ENCODE data around the gene CHADL.
"Not testable (repeated sequence)": the region's sequence is repeated elsewhere in the genome, so short reads cannot be mapped to it uniquely, and the experiment has no call there.

Gene CHADL

DNA sequence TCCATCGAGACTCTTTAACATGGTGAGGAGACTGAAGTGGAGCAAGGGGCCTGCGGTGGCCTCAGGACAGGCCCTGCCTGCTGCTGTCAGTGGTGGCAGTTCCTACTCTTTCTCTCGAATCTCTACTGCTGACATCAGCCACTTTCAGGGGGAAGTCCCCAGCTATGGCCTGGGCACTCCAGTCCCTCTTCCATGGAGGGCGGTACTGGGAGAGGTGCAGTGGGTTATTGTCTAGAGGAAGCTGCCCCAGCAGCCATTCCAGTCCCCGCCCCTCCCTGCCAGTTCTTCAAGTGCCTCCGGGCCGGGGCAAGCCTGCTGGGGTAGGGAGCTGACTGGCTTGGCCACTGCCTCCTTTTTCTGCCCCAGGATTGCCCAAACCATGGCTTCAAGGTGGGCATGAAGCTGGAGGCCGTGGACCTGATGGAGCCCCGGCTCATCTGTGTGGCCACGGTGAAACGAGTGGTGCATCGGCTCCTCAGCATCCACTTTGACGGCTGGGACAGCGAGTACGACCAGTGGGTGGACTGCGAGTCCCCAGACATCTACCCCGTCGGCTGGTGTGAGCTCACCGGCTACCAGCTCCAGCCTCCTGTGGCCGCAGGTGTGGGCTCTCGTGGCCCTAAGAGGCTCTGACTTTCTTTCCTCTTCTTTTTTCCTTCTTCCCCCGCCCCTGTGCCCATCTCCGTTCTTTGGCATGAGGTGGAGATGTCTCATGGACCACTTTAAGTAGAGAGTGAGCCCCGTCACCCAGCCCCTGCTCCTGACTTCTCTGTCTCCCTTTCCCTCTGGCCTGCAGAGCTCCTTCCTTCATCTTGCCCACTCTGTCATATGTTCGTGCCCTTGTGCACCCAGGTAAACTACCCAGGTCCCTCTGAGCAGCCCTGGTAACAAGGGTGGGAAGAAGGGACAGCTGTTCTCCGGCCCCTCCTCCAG, 13.7 kb downstream of the CHADL start:
- DNase-seq = no peak

DNA sequence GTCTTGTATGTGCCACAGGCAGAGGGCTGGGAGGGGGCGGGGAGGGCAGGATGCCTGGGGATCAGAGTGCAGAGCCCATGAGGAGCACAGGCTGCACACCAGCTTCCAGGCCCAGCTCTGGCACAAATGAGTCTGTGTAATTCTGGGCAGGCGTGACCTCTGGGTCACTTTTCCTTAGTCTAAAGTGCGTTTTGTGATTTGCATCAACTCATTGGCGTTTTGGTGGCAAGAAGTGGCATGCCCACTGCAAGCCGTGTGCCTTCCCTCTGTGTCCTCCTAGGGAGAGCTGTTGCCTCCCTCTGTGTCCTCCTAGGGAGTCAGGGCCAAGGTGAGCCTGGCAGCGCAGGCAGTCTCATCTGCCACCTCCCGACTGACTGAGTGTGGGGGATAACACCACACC, 17.2 kb downstream of the CHADL start:
- DNase-seq = no peak

DNA sequence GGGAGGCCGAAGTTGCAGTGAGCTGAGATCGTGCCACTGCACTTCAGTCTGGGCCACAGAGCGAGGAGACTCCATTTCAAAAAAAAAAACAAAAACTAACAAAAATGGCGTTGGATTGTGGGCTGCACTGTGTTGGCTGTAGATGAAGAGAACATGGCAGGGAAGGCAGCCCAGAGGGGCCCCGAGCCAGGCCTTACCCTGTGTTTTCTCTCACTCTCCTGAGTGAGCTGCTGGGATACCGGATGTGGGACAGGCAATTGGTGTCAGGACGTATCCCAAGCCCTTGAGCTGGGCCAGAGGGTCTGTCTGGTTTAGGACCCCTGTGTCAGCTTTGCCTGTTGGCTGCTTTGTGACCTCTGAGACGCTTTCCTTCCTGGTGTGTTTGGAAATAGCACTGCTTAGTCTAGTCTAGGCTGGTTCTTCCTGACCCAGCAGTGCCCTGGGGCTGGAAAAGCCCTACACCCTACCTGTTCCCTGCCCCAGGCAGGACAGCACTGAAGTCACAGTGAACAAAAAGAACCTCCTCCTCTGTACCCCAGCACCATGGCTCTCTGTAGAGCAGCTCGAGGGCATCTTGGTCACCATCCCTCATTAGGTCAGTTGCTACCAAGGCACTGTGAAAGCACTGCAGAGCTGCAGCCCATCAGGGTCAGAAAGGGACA, 17.8 kb downstream of the CHADL start:
- no peak for DNase-seq

DNA sequence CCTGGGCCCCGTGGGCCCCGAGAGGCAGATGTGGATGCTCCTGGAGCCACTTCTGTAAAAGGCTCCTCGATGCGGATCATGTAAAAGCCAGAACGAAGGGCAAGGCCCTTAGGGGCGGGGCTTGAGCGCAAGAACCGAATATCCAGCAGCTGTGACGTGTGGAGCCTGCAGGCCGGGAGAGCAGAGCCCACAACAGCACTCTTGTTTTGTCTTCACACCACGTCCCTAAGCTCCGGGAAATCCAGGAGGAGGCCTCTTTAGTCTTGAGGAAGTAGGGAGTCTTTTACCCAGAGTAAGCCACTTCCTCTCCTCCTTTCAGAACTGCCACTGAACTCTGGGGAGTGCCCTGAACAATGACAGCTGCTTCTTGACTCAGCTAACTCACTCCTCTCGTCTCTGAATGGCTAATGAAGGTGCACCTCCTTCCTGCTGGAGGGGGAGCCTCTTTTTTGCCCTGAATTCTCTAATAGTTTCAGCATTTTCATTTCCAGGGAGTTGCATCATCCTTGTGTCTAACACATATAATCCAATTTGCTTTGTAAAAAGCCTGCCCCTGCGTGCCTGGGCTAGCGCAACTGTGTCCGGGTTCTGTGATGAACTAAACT, 23.1 kb downstream of the CHADL start:
- DNase-seq = peak; percentile 41

DNA sequence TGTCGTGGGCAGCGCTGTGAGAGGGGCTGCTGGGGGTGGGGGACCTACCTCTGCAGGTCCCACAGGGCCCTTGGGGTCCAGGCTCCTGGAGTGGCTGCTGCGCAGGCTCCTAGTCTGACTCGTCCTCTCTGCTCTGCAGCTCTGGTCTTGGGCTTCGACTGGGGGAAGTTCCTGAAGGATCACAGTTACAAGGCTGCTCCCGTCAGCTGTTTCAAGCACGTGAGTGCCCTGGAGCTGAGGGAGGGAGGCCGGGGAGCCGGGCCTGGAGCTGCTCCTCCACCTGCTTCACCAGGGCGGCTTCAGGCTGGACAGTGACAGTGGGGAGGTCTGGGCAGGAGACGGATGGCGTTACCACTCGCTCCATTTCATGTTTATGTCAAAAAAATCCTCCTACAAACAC, 23.7 kb downstream of the CHADL start:
- DNase-seq = no peak

DNA sequence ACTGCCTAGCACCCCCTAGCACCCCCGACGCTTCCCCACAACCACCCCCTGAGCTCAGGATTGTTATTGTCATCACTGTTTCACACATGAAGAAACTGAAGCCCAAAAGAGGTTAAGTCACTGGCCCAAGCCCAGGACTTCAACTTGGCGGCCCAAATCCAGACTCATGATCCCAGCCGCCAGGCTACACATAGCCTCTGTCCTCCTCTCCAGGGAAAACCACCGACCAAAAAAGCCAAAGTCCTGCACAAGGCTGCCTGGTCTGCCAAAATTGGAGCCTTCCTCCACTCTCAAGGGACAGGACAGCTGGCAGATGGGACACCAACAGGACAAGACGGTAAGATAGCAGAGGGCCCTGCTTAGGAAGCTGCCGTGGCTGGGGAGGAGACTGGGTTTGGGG, 24.8 kb downstream of the CHADL start:
- DNase-seq = no peak

DNA sequence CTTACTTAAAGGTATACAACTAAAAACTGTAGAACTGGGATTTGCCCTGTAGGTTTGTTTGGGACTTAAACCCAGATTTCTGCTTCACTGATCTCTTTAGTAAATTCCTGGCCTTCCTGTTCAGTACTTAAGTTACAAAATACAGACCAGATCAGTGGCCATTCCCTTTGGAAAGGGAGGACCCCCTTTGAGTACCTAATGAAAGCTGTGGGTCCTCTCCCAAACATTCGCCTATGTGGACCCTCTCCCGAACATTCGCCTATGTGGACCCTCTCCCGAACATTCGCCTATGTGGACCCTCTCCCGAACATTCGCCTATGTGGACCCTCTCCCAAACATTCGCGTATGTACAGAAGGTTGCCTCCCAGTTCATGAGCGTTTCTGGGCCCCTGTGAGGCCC, 25.3 kb downstream of the CHADL start:
- no peak for DNase-seq

DNA sequence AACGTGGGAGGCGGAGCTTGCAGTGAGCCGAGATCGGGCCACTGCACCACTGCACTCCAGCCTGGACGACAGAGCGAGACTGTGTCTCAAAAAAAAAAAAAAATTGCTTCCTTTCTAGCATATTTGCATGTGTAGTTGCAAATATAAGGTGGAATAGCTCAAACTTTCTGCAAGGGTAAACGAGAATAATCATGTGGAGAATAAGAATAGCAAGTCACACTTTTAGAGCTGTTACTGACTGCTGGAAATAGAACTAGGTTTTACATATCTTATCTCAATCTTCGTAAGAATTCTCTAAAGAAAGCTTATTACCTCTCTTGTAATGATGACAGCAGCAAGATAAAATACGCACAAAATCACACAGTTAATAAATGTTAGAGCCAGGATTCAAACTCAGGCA, 34.0 kb downstream of the CHADL start:
- DNase-seq = no peak

DNA sequence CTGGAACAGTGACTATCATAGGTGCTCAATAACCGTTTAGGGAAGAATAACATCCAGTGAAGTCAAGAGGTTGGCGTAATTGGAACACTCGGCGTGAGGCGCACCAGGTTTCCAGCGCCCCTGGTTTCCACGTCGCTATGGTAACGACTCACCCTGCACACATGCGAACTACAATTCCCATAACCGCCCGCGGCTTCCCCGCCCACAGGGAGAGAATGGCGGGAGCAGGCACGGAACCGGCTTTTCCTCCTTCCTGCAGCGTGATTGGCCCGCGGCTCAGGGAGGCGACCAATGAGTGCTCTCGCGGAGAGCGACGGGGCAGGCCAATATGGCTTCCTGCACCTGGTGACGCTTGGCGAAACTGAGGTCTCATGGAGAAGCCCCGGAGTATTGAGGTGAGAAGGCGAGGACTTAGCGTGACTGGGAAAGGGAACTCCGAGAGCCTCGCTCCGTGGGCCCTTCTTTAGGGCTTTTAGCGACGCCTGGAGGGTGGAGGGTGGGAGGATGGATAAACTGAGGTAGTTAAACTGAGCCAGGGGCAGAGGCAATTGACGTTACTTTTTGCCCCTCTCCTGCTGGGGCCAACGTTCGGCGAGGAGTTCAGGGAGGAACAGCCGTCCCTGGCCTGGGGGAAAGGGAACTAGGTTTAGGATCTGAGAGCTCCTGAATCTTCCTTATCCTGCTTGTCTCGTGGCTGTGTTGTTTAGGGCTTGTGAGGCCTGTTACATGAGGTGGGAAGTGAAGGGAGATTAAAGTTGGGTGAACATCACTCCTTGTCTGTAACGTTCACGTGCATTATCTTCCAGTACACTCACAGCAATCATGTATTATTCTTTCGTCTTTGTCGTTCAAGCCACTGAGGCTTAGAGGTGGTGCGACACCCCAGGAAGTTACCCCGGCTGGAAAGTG, 35.5 kb downstream of the CHADL start, which contains the start of gene L3MBTL2:
Gene L3MBTL2, plus strand, starts transcription at position 321 of the 909 bp plus-strand sequence. Its CDS starts 51 bp downstream, at position 372.
- peak; percentile 99 for DNase-seq

DNA sequence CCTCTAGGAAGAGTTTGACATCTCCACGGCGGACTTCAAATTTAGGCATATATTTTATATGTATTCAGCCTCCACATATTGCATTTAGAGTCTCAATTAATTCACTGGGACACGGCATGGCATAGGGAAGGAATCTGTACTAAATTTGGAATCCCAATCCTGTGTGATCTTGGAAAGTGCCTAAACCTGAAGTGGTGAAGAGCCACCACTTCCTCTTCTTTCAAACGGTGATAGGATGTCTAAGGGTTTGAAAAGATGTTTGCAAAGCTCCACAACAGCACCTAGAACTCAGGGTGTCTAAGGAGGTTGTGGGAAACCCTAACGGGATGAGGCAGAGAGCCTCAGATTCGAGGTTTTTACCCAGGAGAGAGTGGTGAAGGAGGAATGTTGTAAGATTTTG, 36.7 kb downstream of the CHADL start:
- no peak for DNase-seq

DNA sequence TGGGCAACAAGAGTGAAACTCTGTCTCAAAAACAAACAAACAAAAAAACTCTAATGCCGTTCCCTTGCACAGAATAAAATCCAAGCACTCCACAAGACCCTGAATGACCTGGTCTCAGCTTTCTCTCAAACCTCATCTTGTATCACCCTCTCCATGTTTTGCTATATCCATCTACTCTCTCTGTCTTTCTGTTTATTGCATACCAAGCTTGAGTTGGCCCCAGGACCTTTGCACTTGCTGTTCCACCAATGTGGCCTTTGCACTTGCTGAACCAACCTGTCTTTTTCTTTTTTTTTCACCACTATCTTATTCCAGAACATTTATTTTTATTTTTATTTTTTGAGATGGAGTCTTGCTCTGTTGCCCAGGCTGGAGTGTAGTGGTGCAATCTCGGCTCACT, 37.6 kb downstream of the CHADL start:
- DNase-seq = no peak

DNA sequence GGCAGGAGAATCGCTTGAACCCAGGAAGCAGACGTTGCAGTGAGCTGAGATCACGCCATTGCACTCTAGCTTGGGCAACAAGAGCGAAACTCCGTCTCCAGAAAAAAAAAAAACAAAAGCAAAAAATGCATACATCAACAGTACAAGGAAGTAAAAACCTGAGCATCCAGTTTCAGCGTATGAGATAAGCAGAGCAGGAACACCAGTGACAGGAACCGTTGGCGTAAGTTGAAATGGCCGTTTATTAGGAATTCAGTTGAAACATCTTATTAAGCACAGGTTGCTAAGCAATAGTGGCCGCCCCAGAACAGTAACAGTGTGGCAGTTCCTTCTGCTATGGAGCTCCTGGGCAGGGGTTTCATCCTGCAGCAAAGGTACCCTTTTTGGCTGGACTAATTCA, 39.6 kb downstream of the CHADL start:
- no peak for DNase-seq

DNA sequence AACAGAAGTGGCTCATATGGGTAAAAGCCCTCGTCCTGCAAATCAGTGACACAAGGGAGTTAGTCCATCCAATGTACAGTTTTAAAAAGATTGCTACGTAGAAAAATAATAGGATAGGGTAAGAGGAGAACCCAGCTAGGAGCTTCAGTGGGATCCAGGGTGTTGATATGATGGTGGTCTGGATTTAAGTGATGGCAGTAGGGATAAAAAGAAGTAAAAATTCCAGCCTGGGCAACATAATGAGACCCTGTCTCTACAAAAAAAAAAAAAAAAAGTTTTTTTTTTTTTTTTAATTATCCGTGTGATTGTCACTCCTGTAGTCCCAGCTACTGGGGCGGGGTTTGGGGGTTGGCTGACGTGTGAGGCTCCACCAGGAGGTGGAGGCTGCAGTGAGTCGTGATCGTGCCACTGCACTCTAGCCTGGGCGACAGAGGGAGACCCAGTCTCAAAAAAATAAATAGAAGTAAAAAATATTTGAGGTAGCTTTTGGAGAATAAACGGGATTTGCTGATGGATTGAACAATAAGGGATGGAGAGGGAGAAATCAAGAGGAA, 42.6 kb downstream of the CHADL start:
- DNase-seq = peak; percentile 48

DNA sequence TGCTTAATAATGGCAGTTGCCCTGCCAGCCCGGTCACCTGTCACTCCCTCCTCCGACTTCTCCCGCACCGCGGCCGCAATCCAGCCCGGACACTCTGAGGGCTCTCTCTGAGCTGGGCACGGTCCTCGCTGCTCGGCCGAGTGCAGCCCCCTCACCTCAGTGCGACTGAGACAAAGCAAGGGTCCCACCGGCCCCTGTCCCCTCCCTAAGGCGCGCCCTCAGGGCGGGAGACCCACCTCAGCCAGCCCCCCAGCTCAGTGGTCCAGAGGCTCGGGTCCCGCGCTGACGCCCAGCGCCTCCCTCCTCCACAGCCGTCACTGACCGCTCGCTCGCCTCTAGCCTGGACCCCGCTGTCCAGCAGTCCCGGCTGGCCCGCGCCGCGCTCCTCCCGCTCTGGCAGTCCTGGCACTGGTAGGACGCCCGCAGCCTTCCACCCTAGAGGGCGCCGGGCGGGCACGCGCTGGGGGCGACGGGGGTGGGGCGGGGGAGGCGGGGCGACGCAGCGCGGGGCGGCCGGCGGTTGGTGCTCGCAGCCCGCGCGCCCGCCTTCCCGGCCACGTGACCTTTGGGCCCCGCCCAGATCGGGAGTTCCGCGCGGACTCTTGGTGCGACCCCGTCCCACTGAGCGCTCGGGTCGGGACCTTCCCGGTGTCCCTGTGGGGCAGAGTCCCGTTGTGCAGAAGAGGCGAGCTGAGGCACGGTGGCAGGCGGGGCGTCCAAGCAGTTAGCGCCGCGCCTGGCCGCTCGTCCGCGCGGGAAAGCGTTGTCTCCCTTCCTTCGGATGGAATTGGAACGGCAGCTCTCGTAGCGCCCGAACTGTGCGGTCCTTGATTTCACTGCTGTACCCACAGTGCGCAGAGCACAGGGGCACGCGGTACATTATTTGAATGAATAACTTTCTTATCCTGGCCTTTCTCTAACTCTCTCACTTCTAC, 43.4 kb downstream of the CHADL start:
- DNase-seq = peak; percentile 82

DNA sequence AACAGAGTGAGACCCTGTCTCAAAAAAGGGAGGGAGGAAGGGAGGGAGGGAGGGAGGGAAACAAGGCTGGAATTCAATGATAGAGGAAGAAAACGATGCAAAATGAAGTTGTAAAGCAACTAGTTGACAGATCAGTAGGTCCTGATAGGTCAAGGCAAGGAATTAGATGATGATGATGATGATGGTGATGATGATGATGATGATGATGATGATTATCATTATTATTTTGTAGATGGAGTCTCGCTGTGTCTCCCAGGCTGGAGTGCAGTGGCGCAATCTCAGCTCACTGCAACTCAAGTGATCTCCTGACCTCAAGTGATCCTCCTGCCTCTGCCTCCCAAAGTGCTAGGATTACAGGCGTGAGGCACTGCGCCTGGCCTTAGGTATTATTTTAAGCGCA, 46.9 kb downstream of the CHADL start:
- no peak for DNase-seq

DNA sequence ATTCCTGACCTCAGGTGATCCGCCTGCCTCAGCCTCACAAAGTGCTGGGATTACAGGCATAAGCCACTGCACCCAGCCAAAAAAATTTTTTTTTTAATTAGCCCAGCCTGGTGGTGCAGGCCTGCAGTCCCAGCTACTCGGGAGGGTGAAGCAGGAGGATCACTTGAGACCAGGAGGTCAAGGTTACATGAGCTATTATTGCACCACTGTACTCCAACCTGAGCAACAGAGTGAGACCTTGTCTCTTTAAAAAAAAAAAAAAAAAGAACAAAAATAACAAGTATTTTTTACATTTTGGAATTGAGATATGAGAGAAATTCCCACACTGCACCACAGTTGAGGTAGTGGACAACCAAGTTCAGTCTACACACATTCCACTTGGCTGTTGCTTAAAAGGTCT, 49.3 kb downstream of the CHADL start:
- DNase-seq = no peak

DNA sequence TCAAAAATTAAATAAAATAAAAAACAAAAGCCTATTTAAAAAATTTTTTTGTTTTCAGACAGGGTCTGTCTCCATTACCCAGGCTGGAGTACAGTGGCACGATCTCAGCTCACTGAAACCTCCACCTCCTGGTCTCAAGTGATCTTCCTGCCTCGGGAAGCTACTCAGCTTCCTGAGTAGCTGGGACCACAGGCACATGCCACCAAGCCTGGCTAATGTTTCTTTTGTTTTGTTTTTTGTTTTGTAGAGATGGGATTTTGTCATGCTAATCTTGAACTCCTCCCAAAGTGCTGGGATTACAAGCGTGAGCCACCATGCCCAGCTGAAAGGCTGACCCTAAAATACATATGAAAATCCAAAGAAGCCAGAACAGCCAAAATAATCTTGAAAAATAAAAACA, 56.1 kb downstream of the CHADL start:
- no peak for DNase-seq

DNA sequence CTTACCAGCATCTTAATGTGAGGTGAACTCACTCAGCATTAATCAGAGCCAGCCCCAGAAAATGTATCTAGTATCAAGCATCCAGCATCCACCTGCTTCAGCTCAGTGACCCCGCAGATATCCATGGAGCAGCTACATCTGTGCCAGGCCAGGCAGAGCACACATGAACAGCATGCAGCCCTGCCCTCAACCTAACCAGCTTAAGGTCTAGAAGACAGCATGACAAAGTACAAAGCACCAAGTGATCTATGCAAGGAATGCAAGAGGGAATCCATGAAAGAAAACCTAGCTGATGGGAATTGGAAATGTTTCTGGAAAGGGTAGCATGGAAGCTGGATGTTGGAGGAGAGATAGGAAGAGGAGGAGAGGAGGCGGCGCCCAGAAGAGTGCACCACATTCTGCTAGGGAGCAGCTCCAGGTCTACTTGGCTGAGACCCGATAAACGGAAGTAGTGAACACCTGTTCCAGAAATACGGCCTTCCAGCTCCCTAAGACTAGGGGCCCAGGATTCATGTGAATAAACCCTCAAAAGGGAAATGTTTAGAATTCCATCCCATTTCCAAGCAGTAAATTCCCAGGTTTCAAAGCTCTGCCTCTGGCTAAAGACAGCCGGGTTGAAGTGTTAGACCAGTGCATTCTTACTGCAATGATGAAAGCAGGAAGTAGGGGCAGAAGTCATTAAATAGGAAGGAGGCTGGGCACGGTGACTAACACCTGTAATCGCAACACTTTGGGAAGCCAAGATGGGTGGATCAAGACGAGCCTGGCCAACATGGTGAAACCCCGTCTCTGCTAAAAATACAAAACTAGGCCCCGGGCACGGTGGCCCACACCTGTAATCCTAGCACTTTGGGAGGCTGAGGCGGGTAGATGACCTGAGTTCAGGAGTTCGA, 59.1 kb downstream of the CHADL start:
- no peak for DNase-seq

DNA sequence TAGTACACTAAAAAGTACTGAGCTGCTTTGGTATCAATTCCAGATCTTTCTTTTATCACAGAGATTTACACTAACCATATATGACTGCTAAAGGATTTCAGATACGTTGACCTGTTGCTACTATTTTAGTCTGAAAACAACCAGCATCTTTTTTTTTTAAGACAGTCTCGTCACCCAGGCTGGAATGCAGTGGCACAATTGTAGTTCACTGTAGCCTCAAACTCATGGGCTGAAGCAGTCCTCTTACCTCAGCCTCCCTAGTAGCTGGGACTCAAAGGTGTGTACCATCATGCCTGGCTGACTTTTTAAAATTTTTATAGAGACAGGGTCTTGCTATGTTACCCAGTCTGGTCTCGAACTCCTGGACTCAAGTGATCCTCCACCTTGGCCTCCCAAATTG, 59.8 kb downstream of the CHADL start:
- DNase-seq = no peak

DNA sequence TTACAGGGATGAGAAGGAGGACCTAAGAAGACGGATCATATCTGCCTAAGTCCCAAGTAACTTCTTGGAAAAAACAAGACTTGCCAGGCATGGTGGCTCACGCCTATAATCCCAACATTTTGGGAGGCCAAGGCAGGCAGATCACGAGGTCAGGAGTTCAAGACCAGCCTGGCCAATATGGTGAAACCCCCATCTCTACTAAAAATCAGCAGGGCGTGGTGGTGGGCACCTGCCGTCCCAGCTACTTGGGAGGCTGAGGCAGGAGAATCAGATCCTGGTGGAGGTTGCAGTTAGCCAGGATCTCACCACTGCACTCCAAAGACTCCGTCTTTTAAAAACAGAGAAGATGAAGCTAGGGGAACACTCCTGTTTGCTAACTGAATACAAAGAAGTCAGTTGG, 60.4 kb downstream of the CHADL start:
- not testable (repeated sequence) for DNase-seq

Data from CD4-positive, alpha-beta T cell treated with Interleukin-21 for 1 hour (primary cell).